Esophagus squamous epithelium (tissue), 4 donors: Measurements from ENCODE around the gene HBG2.

ENCODE experiments used
- POLR2A ChIP-seq, 4 donors: fragments of 450-650 bp; IDR thresholded peaks; one replicate each; pipeline ENCODE4 v1.6.1; 2017; ENCODE audit warnings: antibody characterized with exemption in 4 of 4, mild to moderate bottlenecking in 4 of 4, moderate library complexity in 3 of 4
- TF ChIP-seq, protein P1 (sequence below), 6 experiments: fragments of 450-650 bp in 4 of 6; fragments of 200-600 bp in 2 of 6; sonication (generic) in 2 of 6; IDR thresholded peaks; one replicate each; pipeline ENCODE4 v1.5.1; 2016 to 2019; ENCODE audit warnings: antibody characterized with exemption in 6 of 6, mild to moderate bottlenecking in 4 of 6, moderate library complexity in 4 of 6

DNA sequence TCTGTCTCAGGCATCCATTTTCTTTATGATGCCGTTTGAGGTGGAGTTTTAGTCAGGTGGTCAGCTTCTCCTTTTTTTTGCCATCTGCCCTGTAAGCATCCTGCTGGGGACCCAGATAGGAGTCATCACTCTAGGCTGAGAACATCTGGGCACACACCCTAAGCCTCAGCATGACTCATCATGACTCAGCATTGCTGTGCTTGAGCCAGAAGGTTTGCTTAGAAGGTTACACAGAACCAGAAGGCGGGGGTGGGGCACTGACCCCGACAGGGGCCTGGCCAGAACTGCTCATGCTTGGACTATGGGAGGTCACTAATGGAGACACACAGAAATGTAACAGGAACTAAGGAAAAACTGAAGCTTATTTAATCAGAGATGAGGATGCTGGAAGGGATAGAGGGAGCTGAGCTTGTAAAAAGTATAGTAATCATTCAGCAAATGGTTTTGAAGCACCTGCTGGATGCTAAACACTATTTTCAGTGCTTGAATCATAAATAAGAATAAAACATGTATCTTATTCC is 26.1 kb upstream of the HBG2 start:
- TF ChIP-seq POLR2A (IDR thresholded peaks at IDR 0.05): no peak
- TF ChIP-seq, protein P1, sequence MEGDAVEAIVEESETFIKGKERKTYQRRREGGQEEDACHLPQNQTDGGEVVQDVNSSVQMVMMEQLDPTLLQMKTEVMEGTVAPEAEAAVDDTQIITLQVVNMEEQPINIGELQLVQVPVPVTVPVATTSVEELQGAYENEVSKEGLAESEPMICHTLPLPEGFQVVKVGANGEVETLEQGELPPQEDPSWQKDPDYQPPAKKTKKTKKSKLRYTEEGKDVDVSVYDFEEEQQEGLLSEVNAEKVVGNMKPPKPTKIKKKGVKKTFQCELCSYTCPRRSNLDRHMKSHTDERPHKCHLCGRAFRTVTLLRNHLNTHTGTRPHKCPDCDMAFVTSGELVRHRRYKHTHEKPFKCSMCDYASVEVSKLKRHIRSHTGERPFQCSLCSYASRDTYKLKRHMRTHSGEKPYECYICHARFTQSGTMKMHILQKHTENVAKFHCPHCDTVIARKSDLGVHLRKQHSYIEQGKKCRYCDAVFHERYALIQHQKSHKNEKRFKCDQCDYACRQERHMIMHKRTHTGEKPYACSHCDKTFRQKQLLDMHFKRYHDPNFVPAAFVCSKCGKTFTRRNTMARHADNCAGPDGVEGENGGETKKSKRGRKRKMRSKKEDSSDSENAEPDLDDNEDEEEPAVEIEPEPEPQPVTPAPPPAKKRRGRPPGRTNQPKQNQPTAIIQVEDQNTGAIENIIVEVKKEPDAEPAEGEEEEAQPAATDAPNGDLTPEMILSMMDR (IDR thresholded peaks at IDR 0.05): no peak
